WTC11 (cell line): ENCODE data around the gene SHISA9. TPM values are rescaled to one million over a fixed set of nuclear protein-coding genes. Genes with fewer than 3 reads are reported as not detected.

Experiments used
- ATAC-seq: fragments of 200-7000 bp; cut with Tn5 transposase; 2 replicates; pipeline ENCODE4 v1.10.0; 2021; ENCODE audit warnings: mild to moderate bottlenecking, moderate library complexity
- CTCF ChIA-PET: fragments of 300-600 bp; sonication (Branson Sonifier 250); formaldehyde crosslinking; loops from one replicate; lab custom pipeline; 2021; ENCODE audit warnings: antibody characterized with exemption; lab: Charles Lee
- POLR2A ChIA-PET: fragments of 350-600 bp; sonication (Branson Sonifier 250); formaldehyde crosslinking; loops from one replicate; lab custom pipeline; 2021; ENCODE audit warnings: antibody characterized with exemption; lab: Charles Lee
- DNase-seq: peaks from one replicate; pipeline ENCODE4 v3.0.0; 2021; ENCODE audit warnings: low spot score
- H3K27ac Mint-ChIP-seq: 2 replicates; pipeline ENCODE4 v1.8.0; 2021; ENCODE audit warnings: mixed read lengths
- H3K27me3 Mint-ChIP-seq: 2 replicates; pipeline ENCODE4 v1.8.0; 2021; ENCODE audit warnings: low read depth, mild to moderate bottlenecking, moderate library complexity, mixed read lengths
- H3K36me3 Mint-ChIP-seq: 2 replicates; pipeline ENCODE4 v1.8.0; 2021; ENCODE audit warnings: mixed read lengths
- H3K4me1 Mint-ChIP-seq: 2 replicates; pipeline ENCODE4 v1.8.0; 2022; ENCODE audit warnings: mixed read lengths
- H3K4me3 Mint-ChIP-seq: 2 replicates; pipeline ENCODE4 v1.8.0; 2021; ENCODE audit warnings: mild to moderate bottlenecking, moderate library complexity, mixed read lengths
- H3K9me3 Mint-ChIP-seq: 2 replicates; pipeline ENCODE4 v1.8.0; 2021; ENCODE audit warnings: mixed read lengths
- CDX4 ChIP-seq: fragments of 250-450 bp; sonication (Bioruptor Pico); IDR thresholded peaks from 2 replicates; pipeline ENCODE4 v1.9.0; 2021; ENCODE audit warnings: moderate library complexity, mild to moderate bottlenecking, inconsistent platforms, borderline replicate concordance
- CREB1 ChIP-seq: sonication (generic); formaldehyde crosslinking; IDR thresholded peaks from 2 replicates; pipeline ENCODE4 v1.8.0; 2023; ENCODE audit warnings: mild to moderate bottlenecking, missing genetic modification reagents
- CREM ChIP-seq: sonication (generic); formaldehyde crosslinking; IDR thresholded peaks from 2 replicates; pipeline ENCODE4 v1.8.1; 2022; ENCODE audit warnings: mild to moderate bottlenecking, missing genetic modification reagents, moderate library complexity
- E2F1 ChIP-seq: sonication (generic); formaldehyde crosslinking; IDR thresholded peaks from 2 replicates; pipeline ENCODE4 v1.8.0; 2022; ENCODE audit warnings: mild to moderate bottlenecking, missing genetic modification reagents
- ERG ChIP-seq: fragments of 250-450 bp; sonication (Bioruptor Pico); IDR thresholded peaks from 2 replicates; pipeline ENCODE4 v1.8.0; 2021; ENCODE audit warnings: mild to moderate bottlenecking
- FOXJ3 ChIP-seq: sonication (generic); formaldehyde crosslinking; IDR thresholded peaks from 2 replicates; pipeline ENCODE4 v1.9.0; 2021; ENCODE audit warnings: missing genetic modification reagents, mild to moderate bottlenecking, borderline replicate concordance
- GABPB1 ChIP-seq: sonication (generic); formaldehyde crosslinking; IDR thresholded peaks from 2 replicates; pipeline ENCODE4 v1.8.1; 2023; ENCODE audit warnings: mild to moderate bottlenecking, missing genetic modification reagents
- GTF2I ChIP-seq: fragments of 250-450 bp; sonication (Bioruptor Pico); conservative IDR thresholded peaks from 2 replicates; pipeline ENCODE4 v1.4.0; 2021; ENCODE audit warnings: mild to moderate bottlenecking
- MAX ChIP-seq: sonication (generic); formaldehyde crosslinking; IDR thresholded peaks from 2 replicates; pipeline ENCODE4 v1.8.0; 2022; ENCODE audit warnings: mild to moderate bottlenecking, missing genetic modification reagents
- MLX ChIP-seq: sonication (generic); formaldehyde crosslinking; IDR thresholded peaks from 2 replicates; pipeline ENCODE4 v1.8.1; 2023; ENCODE audit warnings: mild to moderate bottlenecking, missing genetic modification reagents, moderate library complexity
- NR2C2 ChIP-seq: sonication (generic); formaldehyde crosslinking; IDR thresholded peaks from 2 replicates; pipeline ENCODE4 v1.8.0; 2022; ENCODE audit warnings: mild to moderate bottlenecking, missing genetic modification reagents
- PRRX2 ChIP-seq: fragments of 250-450 bp; sonication (Bioruptor Pico); IDR thresholded peaks from 2 replicates; pipeline ENCODE4 v1.8.0; 2021; ENCODE audit warnings: mild to moderate bottlenecking
- SMAD4 ChIP-seq: sonication (generic); formaldehyde crosslinking; IDR thresholded peaks from 2 replicates; pipeline ENCODE4 v1.8.0; 2022; ENCODE audit warnings: mild to moderate bottlenecking, missing genetic modification reagents
- SOX15 ChIP-seq: fragments of 250-450 bp; sonication (Bioruptor Pico); IDR thresholded peaks from 2 replicates; pipeline ENCODE4 v1.9.0; 2021; ENCODE audit warnings: mild to moderate bottlenecking
- STAT6 ChIP-seq: sonication (generic); formaldehyde crosslinking; conservative IDR thresholded peaks from 2 replicates; pipeline ENCODE4 v1.8.1; 2023; ENCODE audit warnings: mild to moderate bottlenecking, low read depth, missing genetic modification reagents, moderate library complexity
- USF1 ChIP-seq: sonication (generic); formaldehyde crosslinking; IDR thresholded peaks from 2 replicates; pipeline ENCODE4 v1.8.0; 2022; ENCODE audit warnings: mild to moderate bottlenecking, missing genetic modification reagents
- USF2 ChIP-seq: sonication (generic); formaldehyde crosslinking; IDR thresholded peaks from 2 replicates; pipeline ENCODE4 v1.8.1; 2023; ENCODE audit warnings: mild to moderate bottlenecking, missing genetic modification reagents, moderate library complexity
- ZNF317 ChIP-seq: sonication (generic); formaldehyde crosslinking; IDR thresholded peaks from 2 replicates; pipeline ENCODE4 v1.8.1; 2023; ENCODE audit warnings: low read depth, mild to moderate bottlenecking, moderate library complexity, missing genetic modification reagents, borderline replicate concordance
- ZNF416 ChIP-seq: fragments of 250-450 bp; sonication (Bioruptor Pico); IDR thresholded peaks from 2 replicates; pipeline ENCODE4 v1.9.0; 2021; ENCODE audit warnings: mild to moderate bottlenecking, inconsistent platforms
- ZNF425 ChIP-seq: fragments of 250-450 bp; sonication (Bioruptor Pico); conservative IDR thresholded peaks from 2 replicates; pipeline ENCODE4 v1.9.0; 2021; ENCODE audit warnings: mild to moderate bottlenecking
- total RNA-seq: library from RNA; stranded (reverse); gene quantifications from 3 replicates; pipeline ENCODE4 v1.2.3, GENCODE V29; 2021

The SHISA9 gene
- total RNA-seq, 1 experiment from 2014 or later, result 37.5 TPM

GRCh38 chr16:13046061-13046821 lies 144.8 kb downstream of the SHISA9 start:
- Mint-ChIP-seq H3K27ac (no peak overlapping the region; the same call in 1 of the 2 replicates), H3K4me3 (no peak overlapping the region), H3K27me3 (no peaks in the 10 kb centered on the region; the same call in 1 of the 2 replicates), H3K36me3 (peaks cover 22% of the 10 kb centered on the region), H3K4me1 (peaks cover 21% of the 10 kb centered on the region), H3K9me3 (peaks cover 21% of the 10 kb centered on the region)
- TF ChIP-seq MLX (CRISPR knock-in tag), result no peak
- peak; percentile 72; the same call in 1 of the 2 replicates for TF ChIP-seq GTF2I (CRISPR knock-in tag)
- TF ChIP-seq ERG (CRISPR knock-in tag), result no peak
- TF ChIP-seq SMAD4 (CRISPR knock-in tag), result no peak
- ATAC-seq (no peak), DNase-seq (no peak)
- POLR2A ChIA-PET, result no interaction called here
- CTCF ChIA-PET, result interaction anchor here (1.0 to 1.3 kb wide), 2 partner anchors 140 to 145 kb away, joined by 3 to 6 read pairs; partner anchors contain the start of gene SHISA9

- H3K27me3 Mint-ChIP-seq, result no peaks in the 10 kb centered on the region; the same call in 1 of the 2 replicates
- no peak overlapping the region for H3K4me3 Mint-ChIP-seq
- H3K9me3 Mint-ChIP-seq, result peaks cover 23% of the 10 kb centered on the region
- H3K27ac Mint-ChIP-seq, result no peak overlapping the region
- TF ChIP-seq GABPB1 (no peak), SOX15 (CRISPR knock-in tag) (no peak), USF1 (CRISPR knock-in tag) (no peak), FOXJ3 (CRISPR knock-in tag) (no peak), STAT6 (CRISPR knock-in tag) (no peak), CREM (CRISPR knock-in tag) (no peak), USF2 (CRISPR knock-in tag) (no peak), CREB1 (CRISPR knock-in tag) (no peak)
- ChIA-PET CTCF (no interaction called here), POLR2A (no interaction called here)
- DNase-seq (no peak), ATAC-seq (no peak)
- H3K4me1 Mint-ChIP-seq, result peaks cover 14% of the 10 kb centered on the region
- H3K36me3 Mint-ChIP-seq, result peaks cover 22% of the 10 kb centered on the region
These were observed 145.9 kb downstream of the SHISA9 start for GRCh38 chr16:13047276-13047675.

- Mint-ChIP-seq H3K27ac (no peak overlapping the region), H3K4me3 (no peak overlapping the region), H3K9me3 (peaks cover 24% of the 10 kb centered on the region), H3K36me3 (peaks cover 22% of the 10 kb centered on the region), H3K27me3 (no peaks in the 10 kb centered on the region; the same call in 1 of the 2 replicates), H3K4me1 (peaks cover 14% of the 10 kb centered on the region)
- ChIA-PET POLR2A (no interaction called here), CTCF (no interaction called here)
- ATAC-seq (no peak), DNase-seq (no peak)
- TF ChIP-seq MAX (CRISPR knock-in tag) (no peak), ZNF425 (CRISPR knock-in tag) (no peak), PRRX2 (no peak), E2F1 (no peak), CREB1 (CRISPR knock-in tag) (no peak), GTF2I (CRISPR knock-in tag) (no peak), ZNF317 (CRISPR knock-in tag) (no peak), SOX15 (CRISPR knock-in tag) (no peak), NR2C2 (CRISPR knock-in tag) (no peak), CDX4 (CRISPR knock-in tag) (no peak), ZNF416 (CRISPR knock-in tag) (no peak)
These were observed 148.3 kb downstream of the SHISA9 start for GRCh38 chr16:13049688-13050087.
